CD4-positive, alpha-beta T cell (primary cell): ENCODE results near the gene C19orf33. TPM values are rescaled to one million over a fixed set of nuclear protein-coding genes. Genes with fewer than 3 reads are reported as not detected.
"Not testable (repeated sequence)": the region's sequence is repeated elsewhere in the genome, so short reads cannot be mapped to it uniquely, and the experiment has no call there.

Source experiments
- ATAC-seq: fragments of 200-7000 bp; cut with Tn5 transposase; one replicate; pipeline ENCODE4 v1.10.0; 2022; ENCODE audit warnings: mild to moderate bottlenecking; ENCODE audit not compliant: poor library complexity
- CTCF ChIA-PET: fragments of 350-600 bp; sonication (Branson Sonifier 250); formaldehyde crosslinking; loops from one replicate; lab custom pipeline; 2021; ENCODE audit warnings: antibody characterized with exemption, inconsistent platforms; lab: Charles Lee
- POLR2A ChIA-PET: fragments of 350-600 bp; sonication (Branson Sonifier 250); formaldehyde crosslinking; loops from one replicate; lab custom pipeline; 2021; ENCODE audit warnings: antibody characterized with exemption, inconsistent platforms; lab: Charles Lee
- DNase-seq, 14 experiments: peaks; one replicate each; pipeline ENCODE4 v3.0.0-alpha.2; 2013 to 2020; ENCODE audit warnings: mixed read lengths in 2 of 14
- H3K27ac ChIP-seq, 2 donors: one replicate each; pipeline versions ENCODE4 v1.5.1 to v1.7.0; 2013; ENCODE audit warnings: low read length in 2 of 2, low read depth in 1 of 2, mild to moderate bottlenecking in 1 of 2
- H3K27me3 ChIP-seq, 2 experiments: 1 replicate in 1 of 2; 2 replicates in 1 of 2; pipeline versions ENCODE4 v1.6.1 to v1.7.0; 2013; ENCODE audit warnings: low read length in 2 of 2, control low read depth in 1 of 2, mild to moderate bottlenecking in 1 of 2, moderate library complexity in 1 of 2; ENCODE audit not compliant: insufficient read depth in 2 of 2, control insufficient read depth in 1 of 2
- H3K36me3 ChIP-seq: one replicate; pipeline ENCODE4 v1.6.1; 2013; ENCODE audit warnings: low read length, control low read depth; ENCODE audit not compliant: insufficient read depth
- H3K4me1 ChIP-seq: one replicate; pipeline ENCODE4 v1.6.1; 2013; ENCODE audit warnings: low read length, control low read depth; ENCODE audit not compliant: insufficient read depth
- H3K4me3 ChIP-seq: one replicate; pipeline ENCODE4 v1.5.1; 2013; ENCODE audit warnings: mild to moderate bottlenecking, low read length, moderate library complexity
- H3K9me3 ChIP-seq, 2 experiments: 1 replicate in 1 of 2; 2 replicates in 1 of 2; pipeline versions ENCODE4 v1.6.1 to v1.7.0; 2013; ENCODE audit warnings: low read length in 2 of 2, mild to moderate bottlenecking in 2 of 2, control low read depth in 1 of 2, moderate library complexity in 1 of 2; ENCODE audit not compliant: control insufficient read depth in 1 of 2, insufficient read depth in 1 of 2
- H3K27ac Mint-ChIP-seq: one replicate; pipeline ENCODE4 v1.8.0; 2020; ENCODE audit warnings: mixed read lengths
- H3K27me3 Mint-ChIP-seq: one replicate; pipeline ENCODE4 v1.8.0; 2021; ENCODE audit warnings: mixed read lengths
- H3K36me3 Mint-ChIP-seq: one replicate; pipeline ENCODE4 v1.8.0; 2021; ENCODE audit warnings: low read depth, mixed read lengths
- H3K4me1 Mint-ChIP-seq: one replicate; pipeline ENCODE4 v1.8.0; 2021; ENCODE audit warnings: low read depth, mixed read lengths
- H3K4me3 Mint-ChIP-seq: one replicate; pipeline ENCODE4 v1.8.0; 2020; ENCODE audit warnings: mild to moderate bottlenecking, mixed read lengths
- H3K9me3 Mint-ChIP-seq: one replicate; pipeline ENCODE4 v1.8.0; 2020; ENCODE audit warnings: mixed read lengths
- CTCF ChIP-seq: fragments of 200-600 bp; IDR thresholded peaks from one replicate; pipeline ENCODE4 v1.8.0; 2022; ENCODE audit warnings: antibody characterized with exemption, mild to moderate bottlenecking
- intact Hi-C, 2 experiments: fragments of 100-400 bp; cut with DNase I in 1 of 2; cut with micrococcal nuclease in 1 of 2; formaldehyde crosslinking; loops; one replicate each; pipeline versions ENCODE4 v1.15.1 to v1.9.0; 2023 to 2025; cut with DNase I, micrococcal nuclease
- total RNA-seq, 174 experiments: library from RNA in 2 of 174; stranded (reverse) in 2 of 174; gene quantifications; one replicate each; pipeline ENCODE4 v1.2.3 and lab custom pipeline; 2021 to 2026

The C19orf33 gene
- total RNA-seq, 2 experiments from 2014 or later, result not detected

DNA sequence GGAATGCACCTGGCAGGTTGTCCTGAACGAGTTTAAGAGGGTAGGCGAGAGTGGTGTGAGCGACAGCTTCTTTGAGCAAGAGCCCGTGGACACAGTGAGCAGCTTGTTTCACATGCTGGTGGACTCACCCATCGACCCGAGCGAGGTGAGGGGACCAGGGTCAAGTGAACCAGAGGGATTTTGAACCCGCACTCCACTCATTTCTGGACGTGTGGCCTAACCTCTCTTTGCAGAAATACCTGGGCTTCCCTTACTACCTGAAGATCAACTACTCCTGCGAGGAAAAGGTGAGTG, 33.3 kb downstream of the C19orf33 start:
- peaks cover 17% of the 10 kb centered on the region for H3K36me3 Mint-ChIP-seq
- DNase-seq (peak in 1 of 14 experiments; percentile 22), ATAC-seq (no peak)
- H3K36me3 ChIP-seq, result peaks cover 2% of the 10 kb centered on the region
- H3K9me3 ChIP-seq, result no peaks in the 10 kb centered on the region
- no peaks in the 10 kb centered on the region for H3K27me3 Mint-ChIP-seq
- H3K4me1 ChIP-seq, result peaks cover 27% of the 10 kb centered on the region
- peak overlapping the region; percentile 54 to 75 for H3K27ac ChIP-seq
- peak overlapping the region; percentile 96 for H3K27ac Mint-ChIP-seq
- intact Hi-C loops, result loop anchor here (2.0 to 5.0 kb wide), 3 partner anchors 50 to 431 kb away; partner anchors contain the start of genes FAM98C (in 1 of the 2), GGN (in 1 of the 2), SIPA1L3 (in 1 of the 2) and SPRED3 (in 1 of the 2)
- peaks cover 24% of the 10 kb centered on the region for H3K4me1 Mint-ChIP-seq
- no peaks in the 10 kb centered on the region for H3K27me3 ChIP-seq
- peak overlapping the region; percentile 93 for H3K4me3 Mint-ChIP-seq
- ChIA-PET POLR2A (interaction anchor here (0.6 to 3.4 kb wide), 3 partner anchors 17 to 556 kb away, joined by 3 to 66 read pairs (median 3); partner anchors contain the start of gene PSMD8), CTCF (interaction anchor here (0.9 to 1.1 kb wide), 2 partner anchors 37 to 65 kb away, joined by 3 to 6 read pairs; partner anchors contain the start of genes FAM98C and PSMD8)
- peak overlapping the region; percentile 95 for H3K4me3 ChIP-seq
- no peak for TF ChIP-seq CTCF
- H3K9me3 Mint-ChIP-seq, result no peaks in the 10 kb centered on the region

GRCh38 chr19:38339011-38339410, 35.0 kb downstream of the C19orf33 start:
- ATAC-seq, H3K9me3 Mint-ChIP-seq, POLR2A ChIA-PET, H3K27me3 ChIP-seq, H3K27ac Mint-ChIP-seq, CTCF ChIA-PET, H3K36me3 ChIP-seq, DNase-seq, H3K9me3 ChIP-seq, H3K4me3 ChIP-seq, H3K27me3 Mint-ChIP-seq, H3K27ac ChIP-seq: not testable (repeated sequence)
- peaks cover 21% of the 10 kb centered on the region for H3K36me3 Mint-ChIP-seq
- H3K4me1 ChIP-seq, result peaks cover 27% of the 10 kb centered on the region
- intact Hi-C loops, result loop anchor here in 1 of 2 experiments (5.0 kb wide), 1 partner anchor 48 kb away; the partner anchor contains the start of genes GGN and SPRED3
- peaks cover 24% of the 10 kb centered on the region for H3K4me1 Mint-ChIP-seq
- peak overlapping the region; percentile 48 for H3K4me3 Mint-ChIP-seq

- DNase-seq (no peak), ATAC-seq (no peak)
- Histone ChIP-seq H3K27ac (no peak overlapping the region), H3K27me3 (no peaks in the 10 kb centered on the region), H3K9me3 (no peaks in the 10 kb centered on the region), H3K36me3 (peaks cover 8% of the 10 kb centered on the region), H3K4me1 (peaks cover 19% of the 10 kb centered on the region), H3K4me3 (no peak overlapping the region)
- H3K36me3 Mint-ChIP-seq, result peaks cover 16% of the 10 kb centered on the region
- peaks cover 18% of the 10 kb centered on the region for H3K4me1 Mint-ChIP-seq
- ChIA-PET CTCF (no interaction called here), POLR2A (no interaction called here)
- H3K27ac Mint-ChIP-seq, result no peak overlapping the region
- intact Hi-C loops, result no loop called here
- no peak for TF ChIP-seq CTCF
- no peak overlapping the region for H3K4me3 Mint-ChIP-seq
- no peaks in the 10 kb centered on the region for H3K9me3 Mint-ChIP-seq
- no peaks in the 10 kb centered on the region for H3K27me3 Mint-ChIP-seq
These were observed 36.9 kb downstream of the C19orf33 start for GRCh38 chr19:38340927-38341326.

DNA sequence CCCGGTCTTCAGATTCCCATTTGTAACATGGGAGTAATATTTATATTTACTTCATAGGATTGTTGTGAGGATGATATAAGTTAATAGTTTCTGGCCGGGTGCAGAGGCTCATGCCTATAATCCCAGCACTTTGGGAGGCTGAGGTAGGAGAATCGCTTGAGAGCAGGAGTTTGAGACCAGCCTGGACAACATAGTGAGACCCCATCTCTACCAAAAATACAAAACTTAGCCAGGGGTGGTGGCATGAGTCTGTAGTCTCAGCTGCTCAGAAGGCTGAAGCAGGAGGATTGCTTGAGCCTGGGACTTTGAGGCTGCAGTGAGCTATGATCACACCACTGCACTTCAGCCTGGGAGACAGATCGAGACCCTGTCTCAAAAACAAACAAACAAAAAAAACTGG, 42.8 kb downstream of the C19orf33 start:
- DNase-seq (no peak), ATAC-seq (no peak)
- no peak overlapping the region for H3K27ac ChIP-seq
- Mint-ChIP-seq H3K4me3 (no peak overlapping the region), H3K36me3 (peaks cover 4% of the 10 kb centered on the region), H3K9me3 (no peaks in the 10 kb centered on the region), H3K27me3 (no peaks in the 10 kb centered on the region), H3K27ac (no peak overlapping the region), H3K4me1 (no peaks in the 10 kb centered on the region)
- no peaks in the 10 kb centered on the region for H3K9me3 ChIP-seq
- intact Hi-C loops, result no loop called here
- peaks cover 6% of the 10 kb centered on the region for H3K36me3 ChIP-seq
- no peak overlapping the region for H3K4me3 ChIP-seq
- H3K27me3 ChIP-seq, result no peaks in the 10 kb centered on the region
- ChIA-PET CTCF (no interaction called here), POLR2A (no interaction called here)
- H3K4me1 ChIP-seq, result no peaks in the 10 kb centered on the region
- no peak for TF ChIP-seq CTCF
